GM18505 (cell line): ENCODE results near the gene ARFGAP1.
"Not testable (repeated sequence)": the region's sequence is repeated elsewhere in the genome, so short reads cannot be mapped to it uniquely, and the experiment has no call there.

Experiments
- ATAC-seq: cut with Tn5 transposase; IDR thresholded peaks from one replicate; pipeline ENCODE4 v1.9.1; 2021; ENCODE audit not compliant: unreplicated experiment
- POLR2A ChIP-seq: IDR thresholded peaks from 4 replicates; pipeline ENCODE4 v1.6.1; 2011; ENCODE audit warnings: borderline replicate concordance; ENCODE audit not compliant: insufficient read depth, insufficient read length; ENCODE audit errors: extremely low read depth

ARFGAP1 gene

GRCh38 chr20:63328026-63328700 is 55.5 kb downstream of the ARFGAP1 start:
- TF ChIP-seq POLR2A, result no peak
- ATAC-seq, result no peak

- no peak for TF ChIP-seq POLR2A
- no peak for ATAC-seq
Measured at GRCh38 chr20:63328718-63329275, 56.2 kb downstream of the ARFGAP1 start.

- no peak for ATAC-seq
- TF ChIP-seq POLR2A, result no peak
Measured at GRCh38 chr20:63329331-63330083, 56.9 kb downstream of the ARFGAP1 start.

DNA sequence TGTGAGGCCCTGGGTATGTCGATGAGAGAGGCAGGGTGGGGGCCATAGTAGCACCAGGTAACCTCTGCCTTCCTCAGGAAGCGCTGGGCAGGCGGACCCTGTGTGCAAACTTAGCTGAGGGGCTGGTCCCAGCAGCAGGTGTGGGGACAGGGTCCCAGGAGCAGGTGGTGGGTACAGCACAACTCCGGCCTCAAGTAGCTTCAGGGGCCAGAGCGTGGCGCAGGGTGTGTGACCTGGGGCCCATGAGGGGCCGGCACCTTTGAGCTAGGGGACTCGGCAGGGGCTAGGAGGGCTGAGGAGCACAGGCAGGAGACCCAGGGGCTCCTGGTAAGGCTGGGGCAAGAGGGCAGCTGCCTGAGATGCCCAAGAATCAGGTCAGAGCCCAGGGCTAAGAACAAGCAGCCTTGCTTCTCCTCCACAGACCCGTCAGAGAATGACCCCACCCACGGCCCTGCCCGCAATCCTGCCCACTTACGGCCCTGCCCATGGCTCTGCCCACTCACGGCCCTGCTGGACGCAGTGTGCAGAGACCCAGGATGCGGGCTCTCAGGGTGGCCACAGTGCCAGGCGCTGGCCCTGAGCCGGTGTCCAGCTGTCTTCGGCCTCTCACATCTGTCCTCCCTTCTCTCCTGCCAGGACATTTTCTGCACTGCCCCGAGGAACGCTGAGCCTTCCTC is 57.6 kb downstream of the ARFGAP1 start:
- TF ChIP-seq POLR2A, result no peak
- ATAC-seq, result no peak

DNA sequence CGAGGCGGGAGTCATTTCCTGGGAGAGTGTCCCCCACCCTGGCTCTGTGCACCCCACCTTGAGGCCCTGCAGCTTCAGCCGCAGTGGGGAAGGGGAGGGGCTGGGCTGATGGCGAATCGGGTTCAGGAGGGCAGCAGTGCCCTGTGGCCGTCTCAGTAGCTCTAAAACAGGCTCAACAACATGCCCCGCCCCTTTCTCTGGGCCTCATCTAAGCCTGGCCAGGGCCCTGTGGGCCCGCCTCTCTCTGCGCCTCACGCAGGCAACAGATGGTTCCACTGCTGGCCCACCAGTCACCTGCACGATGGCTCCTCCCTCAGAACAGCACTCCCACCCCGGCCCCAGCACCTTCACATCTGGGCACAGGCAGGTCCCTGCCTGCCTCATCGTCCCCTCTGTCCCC is 58.3 kb downstream of the ARFGAP1 start:
- no peak for ATAC-seq
- TF ChIP-seq POLR2A, result no peak

DNA sequence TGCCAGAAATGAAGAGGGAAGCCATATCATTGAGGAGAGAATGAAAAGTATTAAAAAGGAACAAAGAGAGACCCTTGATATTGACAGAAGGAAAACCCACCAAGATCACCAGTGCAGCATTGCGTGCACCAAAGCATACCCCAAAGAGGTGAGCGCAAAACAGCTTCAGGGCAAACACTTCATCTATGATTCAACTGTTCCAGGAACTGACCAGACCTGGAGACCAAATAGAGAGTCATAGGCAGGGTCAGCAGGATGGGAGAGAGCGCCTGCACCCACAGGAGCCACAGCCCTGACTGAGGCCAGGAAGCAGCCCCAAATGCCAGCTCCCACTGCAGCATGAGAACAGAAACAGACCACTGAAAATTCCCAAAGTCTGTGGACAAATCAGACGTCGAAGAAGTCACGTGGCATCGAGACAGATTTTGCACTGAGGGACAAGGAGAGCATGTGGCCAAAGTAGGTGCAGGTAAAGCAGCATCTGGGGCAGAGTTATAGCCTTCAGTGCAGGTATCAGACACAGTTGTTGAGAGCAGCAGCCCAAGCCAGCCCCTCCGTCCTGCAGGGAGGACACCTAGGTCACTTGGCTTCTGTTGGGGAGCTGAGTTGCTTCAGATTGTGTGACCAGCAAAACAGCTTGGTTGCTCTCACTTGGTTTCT is 59.3 kb downstream of the ARFGAP1 start:
- no peak for ATAC-seq
- TF ChIP-seq POLR2A, result no peak

DNA sequence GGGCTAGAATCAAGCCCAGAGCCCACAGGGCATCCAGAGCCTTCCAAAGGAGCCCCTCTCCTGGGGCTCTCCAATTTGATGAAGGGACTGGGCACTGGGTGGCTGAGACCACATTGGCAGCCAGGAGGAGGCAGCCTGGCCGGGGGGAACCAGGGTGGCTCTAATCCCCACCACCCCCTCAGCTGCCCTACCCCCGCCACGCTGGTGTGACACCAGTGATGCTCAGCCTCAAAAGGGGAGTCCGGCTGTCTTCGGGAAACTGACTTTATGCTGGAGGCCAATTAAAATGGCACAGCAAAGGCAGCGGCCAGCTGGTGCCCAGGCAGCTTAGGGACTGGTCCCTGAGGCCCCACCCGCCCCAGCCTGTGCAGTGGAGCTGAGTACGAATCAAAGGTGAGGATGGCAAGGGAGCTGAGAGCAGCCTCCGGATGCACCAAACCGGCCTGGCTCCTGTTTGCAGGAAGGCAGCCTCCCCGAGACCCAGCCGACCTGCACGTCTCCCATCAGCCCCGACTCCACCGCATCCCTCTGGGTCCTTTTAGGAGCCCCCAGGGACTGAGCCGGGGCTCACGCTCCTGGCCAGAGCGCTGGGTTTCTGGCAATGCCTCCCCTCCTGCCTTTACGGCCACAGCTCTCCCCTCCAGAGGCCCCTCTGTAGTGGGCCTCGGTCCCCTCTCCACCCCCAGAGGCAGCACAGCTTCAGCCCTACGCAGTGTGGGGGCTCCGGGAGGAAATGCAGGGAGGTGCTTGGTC is 60.1 kb downstream of the ARFGAP1 start:
- no peak for TF ChIP-seq POLR2A
- no peak for ATAC-seq

GRCh38 chr20:63333241-63333836 is 60.7 kb downstream of the ARFGAP1 start:
- TF ChIP-seq POLR2A, result no peak
- ATAC-seq, result no peak

- no peak for TF ChIP-seq POLR2A
- ATAC-seq, result no peak
Measured at GRCh38 chr20:63334356-63334755, 61.7 kb downstream of the ARFGAP1 start.

GRCh38 chr20:63335060-63335459 is 62.4 kb downstream of the ARFGAP1 start:
- not testable (repeated sequence) for ATAC-seq

GRCh38 chr20:63335711-63336110 is 63.1 kb downstream of the ARFGAP1 start:
- no peak for ATAC-seq
- no peak for TF ChIP-seq POLR2A

- no peak for TF ChIP-seq POLR2A
- ATAC-seq, result no peak
Measured at GRCh38 chr20:63336232-63336752, 63.7 kb downstream of the ARFGAP1 start.
